Activated CD4-positive, alpha-beta T cell treated with anti-CD3 and anti-CD28 coated beads, Interleukin-2, amount 50 U/mL, for 1 hour (primary cell): ENCODE measurements around the gene NRG3.
"Not testable (repeated sequence)": the region's sequence is repeated elsewhere in the genome, so short reads cannot be mapped to it uniquely, and the experiment has no call there.

Source experiments
- DNase-seq: peaks from one replicate; pipeline ENCODE4 v3.0.0-alpha.2; 2020

The NRG3 gene

GRCh38 chr10:82622479-82622878 lies 747.5 kb downstream of the NRG3 start:
- DNase-seq: no peak

GRCh38 chr10:82625512-82626189 lies 750.7 kb downstream of the NRG3 start:
- no peak for DNase-seq

- no peak for DNase-seq
These were observed 753.4 kb downstream of the NRG3 start for GRCh38 chr10:82628373-82628772.

- no peak for DNase-seq
These were observed 768.1 kb downstream of the NRG3 start for GRCh38 chr10:82643076-82643475.

- no peak for DNase-seq
These were observed 768.6 kb downstream of the NRG3 start for GRCh38 chr10:82643601-82644000.

GRCh38 chr10:82645221-82645620 lies 770.2 kb downstream of the NRG3 start:
- no peak for DNase-seq

- no peak for DNase-seq
These were observed 778.5 kb downstream of the NRG3 start for GRCh38 chr10:82653244-82654155.

- no peak for DNase-seq
These were observed 785.2 kb downstream of the NRG3 start for GRCh38 chr10:82660205-82660604.

- DNase-seq: no peak
These were observed 786.0 kb downstream of the NRG3 start for GRCh38 chr10:82660986-82661385.

GRCh38 chr10:82661701-82662100 lies 786.7 kb downstream of the NRG3 start:
- no peak for DNase-seq

GRCh38 chr10:82668221-82668895 lies 793.4 kb downstream of the NRG3 start:
- DNase-seq: no peak

- DNase-seq: no peak
These were observed 799.0 kb downstream of the NRG3 start for GRCh38 chr10:82674036-82674435.

- DNase-seq: not testable (repeated sequence)
These were observed 802.9 kb downstream of the NRG3 start for GRCh38 chr10:82677932-82678331.

- not testable (repeated sequence) for DNase-seq
These were observed 803.5 kb downstream of the NRG3 start for GRCh38 chr10:82678451-82678850.

- DNase-seq: no peak
These were observed 805.6 kb downstream of the NRG3 start for GRCh38 chr10:82680608-82681007.

GRCh38 chr10:82683945-82684344 lies 809.0 kb downstream of the NRG3 start:
- no peak for DNase-seq

GRCh38 chr10:82685087-82685486 lies 810.1 kb downstream of the NRG3 start:
- DNase-seq: no peak

- DNase-seq: no peak
These were observed 816.2 kb downstream of the NRG3 start for GRCh38 chr10:82691211-82691610.

- DNase-seq: no peak
These were observed 817.5 kb downstream of the NRG3 start for GRCh38 chr10:82692458-82692857.

GRCh38 chr10:82721831-82722230 lies 846.8 kb downstream of the NRG3 start:
- no peak for DNase-seq

- DNase-seq: no peak
These were observed 847.3 kb downstream of the NRG3 start for GRCh38 chr10:82722273-82722672.

- DNase-seq: no peak
These were observed 861.3 kb downstream of the NRG3 start for GRCh38 chr10:82736305-82736704.

- DNase-seq: no peak
These were observed 862.6 kb downstream of the NRG3 start for GRCh38 chr10:82737549-82737948.

GRCh38 chr10:82738592-82738991 lies 863.6 kb downstream of the NRG3 start:
- no peak for DNase-seq
